Measurements from ENCODE around the gene PTPRK. TPM values are rescaled to one million over a fixed set of nuclear protein-coding genes. Genes with fewer than 3 reads are reported as not detected.

PTPRK gene
- total RNA-seq, 4 donors from 2014 or later, result 40.1 to 82.0 (median 57.6) TPM

DNA sequence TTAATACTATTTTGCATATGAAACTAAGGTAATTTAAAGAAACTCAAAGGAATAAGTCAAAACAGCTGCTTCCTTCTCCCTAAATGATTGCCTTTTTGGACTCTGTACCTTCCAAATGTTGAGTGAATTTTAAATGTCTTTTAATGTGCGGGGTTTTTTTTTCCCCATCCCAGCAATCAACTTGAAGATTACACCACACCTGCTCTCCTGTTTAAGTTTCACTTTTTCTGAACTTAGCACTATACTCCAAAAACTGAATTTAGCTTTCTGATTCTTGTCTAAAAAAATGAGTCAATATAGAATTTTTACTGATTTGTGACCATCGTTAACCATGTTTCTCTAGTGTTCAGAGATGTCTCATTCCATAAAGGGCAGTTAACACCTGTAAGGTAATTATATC lies 398.8 kb downstream of the PTPRK start:
- no peak for TF ChIP-seq POLR2A (IDR thresholded peaks at IDR 0.05)
- no peak for TF ChIP-seq POLR2AphosphoS5 (IDR thresholded peaks at IDR 0.05)
- no peak for TF ChIP-seq EP300 (IDR thresholded peaks at IDR 0.05)
- TF ChIP-seq CTCF (IDR thresholded peaks at IDR 0.05), result no peak
- no peaks in the 10 kb centered on the region for H3K9me3 ChIP-seq

GRCh38 chr6:128121190-128121589 lies 399.2 kb downstream of the PTPRK start:
- TF ChIP-seq EP300 (IDR thresholded peaks at IDR 0.05) (no peak), POLR2A (IDR thresholded peaks at IDR 0.05) (no peak), POLR2AphosphoS5 (IDR thresholded peaks at IDR 0.05) (no peak)
- H3K4me3 ChIP-seq, result no peak overlapping the region
- DNase-seq (ENCODE audit: low spot score in 2 of 2), result no peak
- H3K36me3 ChIP-seq, result no peaks in the 10 kb centered on the region
- no peaks in the 10 kb centered on the region for H3K4me1 ChIP-seq
- H3K27me3 ChIP-seq, result no peaks in the 10 kb centered on the region
- no peaks in the 10 kb centered on the region for H3K9me3 ChIP-seq
- H3K27ac ChIP-seq, result no peak overlapping the region

More for the DNA sequence above, 398.8 kb downstream of the PTPRK start:
- H3K4me1 ChIP-seq, result no peaks in the 10 kb centered on the region
- H3K27ac ChIP-seq, result no peak overlapping the region
- H3K27me3 ChIP-seq, result no peaks in the 10 kb centered on the region
- H3K36me3 ChIP-seq, result no peaks in the 10 kb centered on the region
- DNase-seq (ENCODE audit: low spot score in 2 of 2), result no peak
- 82% methylated on average over 2 of the region's 2 CpGs for WGBS
- H3K4me3 ChIP-seq, result no peak overlapping the region

DNA sequence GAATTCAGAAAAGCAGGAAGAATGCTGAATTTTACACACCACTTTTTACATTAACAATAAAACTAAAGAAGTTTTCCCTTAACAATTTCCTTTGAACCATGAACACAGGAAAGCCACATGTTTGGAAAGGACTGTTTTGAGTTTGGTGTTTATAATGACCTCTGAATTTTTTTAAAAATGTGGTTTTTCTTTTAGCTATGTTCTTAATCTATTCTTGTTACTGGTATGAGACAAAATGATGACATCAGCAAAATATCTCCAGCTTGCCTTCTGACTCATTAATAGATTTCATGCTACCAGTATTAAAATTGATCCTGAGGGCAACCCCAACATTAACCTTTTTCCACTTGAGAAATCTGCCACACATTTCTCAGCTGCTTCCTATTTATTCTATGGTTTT lies 402.0 kb downstream of the PTPRK start:
- H3K27ac ChIP-seq, result no peak overlapping the region
- H3K36me3 ChIP-seq, result no peaks in the 10 kb centered on the region
- DNase-seq (ENCODE audit: low spot score in 2 of 2), result no peak
- no peaks in the 10 kb centered on the region for H3K27me3 ChIP-seq
- no peaks in the 10 kb centered on the region for H3K9me3 ChIP-seq
- TF ChIP-seq EP300 (IDR thresholded peaks at IDR 0.05), result no peak
- TF ChIP-seq CTCF (IDR thresholded peaks at IDR 0.05), result no peak
- TF ChIP-seq POLR2A (IDR thresholded peaks at IDR 0.05), result no peak
- no peak for TF ChIP-seq POLR2AphosphoS5 (IDR thresholded peaks at IDR 0.05)
- H3K4me3 ChIP-seq, result no peak overlapping the region
- H3K4me1 ChIP-seq, result no peaks in the 10 kb centered on the region

DNA sequence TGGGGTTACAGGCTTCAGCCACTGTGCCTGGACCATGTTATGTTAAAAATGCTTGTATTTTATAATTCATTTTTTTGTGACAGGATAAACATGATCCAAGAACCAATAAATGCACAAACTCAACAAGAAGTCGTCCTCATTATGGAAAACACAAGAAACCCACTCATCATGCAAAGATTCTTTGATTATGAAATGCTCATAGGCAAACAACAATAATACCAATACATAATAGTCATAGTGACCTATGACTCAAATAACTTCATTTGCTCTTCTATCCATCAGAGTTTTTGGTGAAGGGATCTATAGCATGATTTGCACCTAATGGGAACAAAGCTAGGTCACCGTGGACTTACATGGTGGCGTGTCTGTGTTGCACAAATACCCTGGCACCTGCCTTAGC lies 402.5 kb downstream of the PTPRK start:
- TF ChIP-seq EP300 (IDR thresholded peaks at IDR 0.05), result no peak
- no peak for TF ChIP-seq POLR2A (IDR thresholded peaks at IDR 0.05)
- no peak for TF ChIP-seq CTCF (IDR thresholded peaks at IDR 0.05)
- TF ChIP-seq POLR2AphosphoS5 (IDR thresholded peaks at IDR 0.05), result no peak
- WGBS, result 94% methylated on average over 3 of the region's 3 CpGs
- Histone ChIP-seq H3K27me3 (no peaks in the 10 kb centered on the region), H3K4me3 (no peak overlapping the region), H3K36me3 (no peaks in the 10 kb centered on the region), H3K9me3 (no peaks in the 10 kb centered on the region), H3K4me1 (no peaks in the 10 kb centered on the region), H3K27ac (no peak overlapping the region)
- DNase-seq (ENCODE audit: low spot score in 2 of 2), result no peak

DNA sequence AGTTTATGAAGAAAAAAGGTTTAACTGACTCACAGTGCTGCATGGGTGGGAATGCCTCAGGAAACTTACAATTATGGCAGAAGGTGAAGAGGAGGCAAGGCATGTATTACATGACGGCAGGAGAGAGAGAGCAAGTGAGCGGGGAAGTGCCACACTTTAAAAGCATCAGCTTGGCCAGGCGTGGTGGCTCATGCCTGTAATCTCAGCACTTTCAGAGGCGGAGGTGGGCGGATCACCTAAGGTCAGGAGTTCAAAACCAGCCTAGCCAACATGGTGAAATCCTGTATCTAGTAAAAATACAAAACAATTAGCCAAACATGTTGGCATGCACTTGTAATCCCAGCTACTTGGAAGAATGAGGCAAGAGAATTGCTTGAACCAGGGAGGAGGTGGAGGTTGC lies 406.2 kb downstream of the PTPRK start:
- Histone ChIP-seq H3K4me3 (no peak overlapping the region), H3K27ac (no peak overlapping the region), H3K27me3 (no peaks in the 10 kb centered on the region), H3K4me1 (peaks cover 11% of the 10 kb centered on the region), H3K9me3 (no peaks in the 10 kb centered on the region), H3K36me3 (no peaks in the 10 kb centered on the region)
- 88% methylated on average over 5 of the region's 5 CpGs for WGBS
- TF ChIP-seq POLR2AphosphoS5 (IDR thresholded peaks at IDR 0.05) (no peak), POLR2A (IDR thresholded peaks at IDR 0.05) (no peak), CTCF (IDR thresholded peaks at IDR 0.05) (no peak), EP300 (IDR thresholded peaks at IDR 0.05) (no peak)
- no peak for DNase-seq (ENCODE audit: low spot score in 2 of 2)

DNA sequence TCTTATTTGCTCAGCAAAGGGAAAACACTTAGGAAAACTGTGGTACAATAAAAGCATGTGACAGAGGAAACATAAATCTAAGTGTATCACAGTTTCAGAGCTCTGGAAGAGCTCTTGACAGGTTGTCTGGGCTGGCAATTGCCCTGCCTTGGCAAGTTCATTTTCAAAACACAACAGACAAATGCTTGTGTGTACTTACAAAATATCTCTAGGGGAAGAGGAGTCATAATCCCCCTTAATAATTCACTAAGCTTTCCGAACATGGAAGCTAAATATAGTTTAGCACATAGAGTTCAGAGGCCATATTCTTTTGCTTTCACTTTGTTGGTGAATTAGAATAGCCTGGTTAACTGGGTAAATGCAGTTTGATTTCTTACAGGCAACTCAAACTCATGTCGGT lies 407.9 kb downstream of the PTPRK start:
- peaks cover 11% of the 10 kb centered on the region for H3K4me1 ChIP-seq
- no peak for DNase-seq (ENCODE audit: low spot score in 2 of 2)
- no peaks in the 10 kb centered on the region for H3K27me3 ChIP-seq
- no peak overlapping the region for H3K27ac ChIP-seq
- WGBS, result 16% methylated on average over 2 of the region's 2 CpGs
- TF ChIP-seq POLR2A (IDR thresholded peaks at IDR 0.05) (no peak), POLR2AphosphoS5 (IDR thresholded peaks at IDR 0.05) (no peak), CTCF (IDR thresholded peaks at IDR 0.05) (no peak), EP300 (IDR thresholded peaks at IDR 0.05) (no peak)
- peak overlapping the region; percentile 26 for H3K4me3 ChIP-seq
- no peaks in the 10 kb centered on the region for H3K36me3 ChIP-seq
- no peaks in the 10 kb centered on the region for H3K9me3 ChIP-seq

All from suprapubic skin (tissue), 4 donors.